Stimulated activated CD4-positive, alpha-beta T cell treated with anti-CD3 and anti-CD28 coated beads, Interleukin-12 subunit alpha, Interleukin-12 subunit beta, amount 100 ng/mL, for 24 hours (primary cell): Measurements from ENCODE around the gene GLS.

ENCODE experiments used
- DNase-seq, 2 experiments: peaks; one replicate each; pipeline ENCODE4 v3.0.0-alpha.2; 2020; ENCODE audit warnings: low read depth in 2 of 2

The GLS gene

GRCh38 chr2:190970160-190970559 lies 89.5 kb downstream of the GLS start:
- DNase-seq = no peak

DNA sequence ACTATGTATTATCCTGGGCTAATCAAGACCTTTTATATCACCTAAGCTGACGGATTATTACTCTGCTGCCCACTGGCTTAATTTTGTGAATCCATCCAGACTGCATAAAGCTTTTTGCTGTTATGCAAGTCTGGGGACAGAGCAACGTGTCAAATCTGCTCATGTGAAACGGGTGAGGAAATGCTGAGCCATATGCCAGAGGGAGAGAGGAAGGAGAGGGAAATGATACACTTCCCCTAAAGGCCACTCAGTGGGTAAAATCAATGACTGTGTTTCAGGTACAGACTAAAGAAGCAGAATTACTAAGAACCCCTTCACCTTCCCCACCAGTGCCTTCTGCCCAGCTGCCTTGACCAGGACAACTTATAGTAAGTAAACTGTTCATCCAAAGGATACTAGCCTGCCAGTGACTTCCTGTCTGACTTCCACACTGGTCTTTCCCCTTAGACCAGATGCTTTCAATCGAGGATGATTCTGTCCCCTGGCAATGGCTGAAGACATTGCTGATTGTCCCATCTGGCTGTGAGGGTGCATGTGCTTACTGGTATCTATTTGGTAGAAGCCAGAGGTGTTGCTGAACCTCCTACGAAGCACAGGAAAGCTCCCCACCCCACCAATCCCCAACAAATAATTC lies 90.4 kb downstream of the GLS start:
- DNase-seq = no peak

DNA sequence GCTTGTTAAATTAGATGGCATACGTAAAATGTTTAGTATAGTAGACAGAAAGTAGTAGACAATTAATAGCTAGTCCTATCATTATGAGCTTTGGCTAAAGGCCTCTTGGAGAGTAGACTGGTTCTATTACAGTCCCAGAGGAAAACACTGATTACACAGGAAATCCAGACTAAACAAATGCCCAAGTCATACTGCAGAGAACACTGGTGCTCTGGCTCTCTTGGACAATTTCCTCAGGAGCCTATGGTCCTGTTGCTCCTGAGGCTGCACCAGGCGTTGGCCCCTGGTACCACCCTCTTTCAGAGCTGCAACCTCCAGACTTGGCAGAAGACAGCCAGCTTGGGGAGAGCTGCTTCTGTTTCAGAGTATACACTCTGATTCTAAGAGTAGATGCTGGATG lies 91.6 kb downstream of the GLS start:
- DNase-seq = no peak

DNA sequence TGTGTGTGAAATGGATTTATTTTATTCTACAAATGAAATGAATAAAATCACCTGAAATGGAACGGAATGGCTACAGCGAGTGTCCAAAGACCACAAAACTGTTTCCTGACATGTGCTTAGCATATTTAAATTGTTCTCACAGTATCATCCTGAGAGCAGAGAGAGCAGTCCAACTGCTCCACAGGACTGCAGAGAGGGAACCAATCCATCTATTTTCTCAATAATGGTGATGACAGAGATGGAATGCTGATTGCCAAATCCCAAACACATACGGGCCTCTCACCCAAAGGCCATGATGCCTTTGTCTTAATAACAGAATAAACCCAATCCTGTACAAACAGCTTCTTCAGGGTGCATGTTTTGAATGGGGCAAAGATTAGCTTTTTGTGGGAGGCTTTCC lies 92.2 kb downstream of the GLS start:
- no peak for DNase-seq

- DNase-seq = no peak
Measured at GRCh38 chr2:190973262-190973661, 92.6 kb downstream of the GLS start.

DNA sequence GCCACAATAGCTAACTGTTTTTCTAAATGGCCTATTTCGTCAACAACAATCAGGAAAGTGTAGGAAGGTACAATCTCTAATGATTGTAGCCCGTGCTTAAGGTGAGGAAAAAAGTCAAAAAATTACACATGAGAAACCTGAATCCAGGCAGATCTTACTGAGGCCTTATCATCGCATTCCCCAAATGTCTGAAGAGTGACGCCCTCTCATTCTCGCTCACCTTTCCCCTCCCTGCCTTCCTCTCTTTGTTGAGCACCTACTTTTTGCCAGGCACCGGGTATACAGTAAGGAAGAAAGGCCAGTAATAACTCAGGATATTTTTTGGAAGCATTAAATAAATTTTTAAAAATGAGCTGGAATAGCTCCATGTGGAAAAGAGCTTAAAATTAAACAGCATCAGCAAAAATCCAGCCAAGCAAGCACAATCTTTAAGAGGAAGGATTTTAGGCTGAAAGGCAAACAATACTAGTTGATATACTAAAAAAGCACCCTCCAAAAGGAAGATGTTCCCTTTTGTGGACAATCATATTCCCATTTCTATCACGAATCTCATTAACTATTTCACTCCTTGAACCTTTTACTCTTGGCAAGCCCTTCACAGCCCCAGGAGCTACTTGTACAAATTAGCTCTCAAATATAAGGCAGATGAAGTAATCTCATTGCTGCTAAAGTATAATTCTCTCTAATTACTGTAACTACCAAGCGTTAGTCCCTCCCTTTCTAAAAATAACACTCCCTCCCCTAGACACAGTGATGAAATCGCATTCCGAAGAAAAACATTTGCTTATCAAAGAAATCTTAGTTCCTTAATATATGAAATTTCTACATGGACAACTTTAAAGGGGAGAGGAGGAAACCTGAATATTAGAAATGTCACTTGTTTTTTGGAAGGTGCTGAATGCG lies 93.4 kb downstream of the GLS start:
- DNase-seq = no peak

DNA sequence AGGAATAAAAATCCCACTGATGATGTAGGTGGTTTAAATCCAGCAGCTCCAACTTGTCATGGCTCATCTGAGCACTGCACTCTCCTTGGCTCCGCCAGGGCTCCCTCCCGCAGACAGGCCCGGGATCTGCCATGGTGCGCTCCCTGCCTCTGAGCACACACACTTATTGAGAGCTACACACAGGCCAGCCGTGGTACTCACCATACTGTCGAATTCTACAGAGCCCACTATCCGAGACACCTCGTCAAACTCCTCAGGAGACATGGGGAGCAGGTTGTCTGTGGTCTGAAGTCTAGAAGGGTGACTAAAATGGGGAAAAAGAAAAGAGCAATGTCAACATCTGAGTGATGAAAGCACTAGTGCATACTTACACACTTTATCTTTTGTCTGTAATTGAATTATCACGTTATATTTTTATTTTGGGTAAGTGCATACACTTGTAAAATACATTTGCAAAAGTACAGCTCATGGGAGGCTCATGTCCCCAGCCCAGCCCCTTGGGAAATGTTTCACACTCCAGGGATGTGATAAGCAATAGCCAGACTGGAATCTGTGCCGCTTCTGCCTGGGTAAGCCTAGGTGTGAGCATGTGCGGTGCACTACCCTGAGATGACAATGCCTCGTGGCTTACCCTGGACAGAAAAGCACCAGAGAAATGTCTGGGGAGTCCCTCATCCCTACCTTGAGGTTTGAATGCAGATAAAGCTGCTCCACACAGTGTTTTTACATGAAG lies 94.2 kb downstream of the GLS start:
- no peak for DNase-seq

GRCh38 chr2:190976521-190976920 lies 95.9 kb downstream of the GLS start:
- DNase-seq = no peak

GRCh38 chr2:190977505-190977904 lies 96.9 kb downstream of the GLS start:
- no peak for DNase-seq

DNA sequence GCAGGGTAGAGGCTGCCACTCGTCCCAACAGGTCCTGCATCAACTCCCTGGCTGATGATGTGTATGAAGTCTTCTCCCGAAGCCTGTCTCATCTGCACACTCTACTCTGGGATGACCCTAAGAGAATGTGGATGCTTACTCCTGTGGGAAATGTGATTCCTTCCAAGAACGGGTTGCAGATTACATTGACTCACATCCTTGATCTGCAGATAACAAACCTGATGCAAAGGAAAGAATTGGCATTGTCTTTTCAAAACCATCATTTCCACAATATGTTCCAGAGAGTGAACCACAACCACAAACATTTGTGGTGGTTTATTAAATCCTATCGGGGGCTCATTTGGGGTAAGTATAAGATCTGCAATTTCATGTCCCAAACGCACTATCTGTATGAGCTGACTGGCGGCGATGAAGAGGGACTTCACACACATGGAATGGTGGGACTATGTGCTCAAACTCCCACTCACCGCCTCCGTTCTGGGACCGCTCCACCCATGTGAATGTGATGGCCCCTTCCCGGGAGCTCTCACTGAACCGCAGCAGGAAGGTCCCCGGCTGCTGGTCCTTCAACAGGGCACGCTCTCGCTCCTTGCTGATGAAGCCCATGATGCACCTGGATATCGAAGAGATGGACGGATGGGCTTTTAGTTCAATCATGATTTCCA lies 97.9 kb downstream of the GLS start:
- DNase-seq = no peak

DNA sequence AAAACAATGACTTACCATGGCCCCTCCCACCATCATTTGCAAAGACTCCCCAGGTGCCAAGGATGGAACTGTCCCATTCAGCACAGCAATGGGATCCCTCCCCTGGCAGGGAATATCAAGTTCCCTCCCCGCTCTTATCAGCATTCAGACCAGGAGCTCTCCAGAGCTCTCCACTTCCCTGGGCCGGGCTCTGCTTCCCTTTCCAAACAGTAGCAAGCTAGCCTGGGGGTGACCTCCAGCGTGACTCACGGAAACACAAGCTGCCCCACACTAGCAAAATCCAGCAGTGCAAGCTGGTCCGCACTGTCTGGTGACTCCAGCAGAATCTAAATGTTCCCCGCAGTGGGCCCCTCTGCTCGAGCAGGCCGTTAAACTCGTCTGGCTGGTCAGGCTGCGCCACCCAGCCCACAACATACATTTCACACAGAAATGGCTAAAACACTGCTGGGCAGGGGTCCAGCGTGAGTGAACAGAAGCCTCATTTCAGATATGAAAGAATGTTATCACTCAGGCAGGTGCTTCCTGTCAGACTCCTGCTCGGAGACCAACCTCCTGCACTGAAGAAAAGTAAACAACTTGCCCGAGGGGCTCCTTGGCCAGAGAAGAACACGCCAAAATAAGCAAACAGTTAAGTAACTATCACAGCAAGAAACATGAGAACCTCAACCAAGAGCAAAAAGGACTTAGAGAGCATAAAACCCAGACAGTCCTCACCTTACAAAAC lies 99.4 kb downstream of the GLS start:
- no peak for DNase-seq

DNA sequence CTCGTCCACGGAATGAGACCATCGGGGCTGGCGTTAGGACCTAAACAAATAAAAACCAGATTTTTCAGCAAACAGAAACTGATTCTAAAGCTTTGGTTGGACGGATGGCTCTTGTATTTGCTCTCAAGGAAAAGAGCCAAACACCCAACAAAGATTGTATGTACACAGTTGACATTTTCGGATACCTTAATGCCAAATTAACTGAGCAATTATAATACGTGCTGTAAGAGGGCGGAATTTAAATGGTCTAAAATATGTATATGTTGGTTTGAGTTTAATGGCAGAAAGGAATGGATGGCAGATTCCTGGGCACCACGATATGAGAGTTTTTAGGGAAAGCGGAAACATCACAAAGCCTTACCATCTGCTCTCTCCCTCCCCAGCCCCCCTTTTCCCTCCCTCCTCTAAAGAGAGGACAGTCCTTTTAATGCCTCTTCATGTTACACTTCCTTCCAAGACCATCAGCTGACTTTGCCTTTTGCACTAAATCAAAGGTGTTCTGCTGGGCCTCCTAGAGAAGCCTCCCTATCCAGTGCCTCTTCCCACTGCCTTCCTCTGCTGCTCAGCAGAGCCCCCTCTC lies 100.1 kb downstream of the GLS start:
- DNase-seq = no peak

DNA sequence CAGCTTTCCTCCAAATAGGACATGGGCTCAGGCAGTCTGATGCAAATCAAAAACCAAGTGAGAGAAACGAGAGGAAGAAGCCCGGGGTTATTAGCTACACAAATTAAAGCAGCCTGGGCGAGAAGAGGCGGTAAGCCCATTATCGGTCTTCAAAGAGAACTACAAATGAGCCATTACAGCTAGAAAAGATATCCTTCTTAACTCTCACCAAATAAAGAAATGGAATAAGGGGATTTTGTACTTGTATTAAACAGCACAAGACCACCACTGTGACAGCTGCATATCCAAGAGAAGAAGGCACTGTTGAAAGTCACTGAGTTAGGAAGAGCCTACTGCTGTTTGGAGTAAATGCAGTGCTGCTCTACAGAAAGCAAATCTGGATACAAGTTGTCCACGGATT lies 100.7 kb downstream of the GLS start:
- no peak for DNase-seq

- DNase-seq = no peak
Measured at GRCh38 chr2:190981733-190982132, 101.1 kb downstream of the GLS start.

DNA sequence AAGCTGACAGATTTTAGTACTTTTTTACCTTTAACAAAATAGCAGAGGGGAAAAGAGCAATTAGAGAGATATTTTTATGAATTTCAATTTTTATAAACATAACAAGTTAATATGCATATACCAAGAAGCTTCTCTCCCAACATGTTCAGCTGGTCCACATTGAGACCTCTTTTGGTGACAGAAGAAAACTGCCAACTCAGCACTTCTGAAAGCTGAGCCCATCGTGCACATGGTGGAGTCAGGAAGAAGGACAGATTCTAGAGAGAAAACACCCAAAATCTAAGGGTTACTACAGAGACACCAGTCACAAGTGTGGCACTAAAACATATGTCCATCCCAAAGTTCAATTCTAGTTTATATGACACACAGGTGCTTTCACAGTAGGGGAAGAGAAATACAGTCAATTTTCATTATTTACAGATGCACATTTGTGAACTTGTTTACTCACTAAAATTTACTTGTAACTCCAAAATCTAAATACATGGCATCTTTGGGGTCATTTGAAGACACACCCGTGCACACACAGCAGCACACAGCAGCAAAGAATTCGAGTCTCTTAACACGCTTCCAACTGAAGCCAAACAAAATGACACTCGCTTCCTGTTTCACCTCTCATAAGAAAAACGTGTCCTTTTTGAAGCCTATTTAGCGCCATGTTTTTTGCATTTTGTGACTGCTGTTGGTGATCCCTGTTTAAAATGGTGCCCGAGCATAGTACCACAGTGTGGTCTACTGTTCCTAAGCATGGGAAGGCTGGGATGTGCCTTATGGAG lies 101.8 kb downstream of the GLS start:
- DNase-seq = no peak

GRCh38 chr2:190984595-190984994 lies 104.0 kb downstream of the GLS start:
- DNase-seq = no peak

GRCh38 chr2:190986221-190986953 lies 105.8 kb downstream of the GLS start:
- DNase-seq = no peak

DNA sequence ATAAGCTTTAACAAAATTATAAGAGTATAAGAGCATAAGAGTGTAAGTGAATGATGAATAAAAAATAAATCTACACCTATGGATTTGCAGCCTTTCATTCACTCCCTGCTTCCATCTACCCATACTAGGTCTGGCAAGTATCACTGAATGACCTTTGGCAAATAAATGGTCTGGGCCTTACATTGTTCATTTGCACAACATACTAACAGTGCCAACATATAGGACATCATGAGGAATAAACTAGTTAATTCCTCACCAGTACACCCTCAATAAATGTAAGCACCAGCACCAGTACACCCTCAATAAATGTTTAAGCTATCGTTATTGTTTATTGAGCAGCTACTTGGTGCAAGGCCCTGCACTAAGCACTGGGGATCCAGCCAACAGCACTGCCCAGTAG lies 106.5 kb downstream of the GLS start:
- DNase-seq = no peak

GRCh38 chr2:190987938-190988337 lies 107.3 kb downstream of the GLS start:
- no peak for DNase-seq

DNA sequence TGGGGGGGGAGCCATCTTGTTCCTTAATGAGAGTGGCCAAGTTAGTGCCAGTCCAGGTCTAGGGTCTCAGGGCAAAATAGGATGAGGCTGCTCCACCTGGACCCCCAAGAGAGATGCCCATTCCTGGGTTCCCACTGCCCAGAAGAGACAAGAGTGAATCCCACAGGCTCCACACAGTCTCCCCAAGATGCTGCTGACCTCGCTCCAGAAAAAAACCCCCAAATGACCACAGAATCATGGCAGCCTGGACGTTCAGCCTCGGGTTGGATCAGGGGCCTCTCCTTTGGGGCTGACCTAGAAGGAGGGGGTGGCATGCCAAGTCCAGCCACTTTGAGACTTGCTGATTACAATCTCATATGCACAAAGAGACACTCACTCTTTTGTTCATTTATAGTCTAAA lies 108.3 kb downstream of the GLS start:
- DNase-seq = no peak
